Epithelial cell of esophagus (primary cell): Measurements from ENCODE around the gene UBE2D2.

ENCODE experiments used
- DNase-seq: peaks from one replicate; pipeline ENCODE4 v3.0.0; 2010; ENCODE audit warnings: low read depth
- H3K4me3 ChIP-seq: 2 replicates; pipeline ENCODE4 v1.5.1; 2011; ENCODE audit warnings: mild to moderate bottlenecking, low read length, control low read depth
- CTCF ChIP-seq: IDR thresholded peaks from 2 replicates; pipeline ENCODE4 v1.5.1; 2011; ENCODE audit warnings: low read depth, mild to moderate bottlenecking, low read length, control low read depth, inconsistent platforms; ENCODE audit not compliant: insufficient read depth; ENCODE audit errors: missing control alignments

UBE2D2 gene

GRCh38 chr5:139634541-139634940 is 73.4 kb downstream of the UBE2D2 start:
- DNase-seq, result no peak
- TF ChIP-seq CTCF, result no peak
- no peak overlapping the region for H3K4me3 ChIP-seq

DNA sequence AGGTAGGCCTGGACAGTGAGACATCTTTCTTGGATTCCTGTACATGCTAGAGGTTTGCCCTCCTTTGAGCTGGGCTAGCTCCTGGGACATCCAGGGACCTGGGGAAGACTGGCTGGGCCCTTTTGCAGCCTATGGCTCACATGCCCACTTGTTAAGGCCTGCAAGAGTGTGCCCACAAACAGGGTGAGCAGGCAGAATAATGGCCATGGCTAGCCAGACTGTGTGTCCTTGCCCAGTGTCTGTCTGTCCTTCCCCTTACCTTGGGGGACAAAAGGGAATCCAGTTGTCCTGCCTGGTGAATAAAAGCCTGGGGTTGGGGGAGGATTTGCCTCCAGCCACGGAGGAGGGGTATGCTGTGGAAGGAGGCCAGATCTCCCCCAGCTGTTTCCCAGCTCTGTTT is 74.1 kb downstream of the UBE2D2 start:
- TF ChIP-seq CTCF, result no peak
- H3K4me3 ChIP-seq, result no peak overlapping the region
- DNase-seq, result no peak

DNA sequence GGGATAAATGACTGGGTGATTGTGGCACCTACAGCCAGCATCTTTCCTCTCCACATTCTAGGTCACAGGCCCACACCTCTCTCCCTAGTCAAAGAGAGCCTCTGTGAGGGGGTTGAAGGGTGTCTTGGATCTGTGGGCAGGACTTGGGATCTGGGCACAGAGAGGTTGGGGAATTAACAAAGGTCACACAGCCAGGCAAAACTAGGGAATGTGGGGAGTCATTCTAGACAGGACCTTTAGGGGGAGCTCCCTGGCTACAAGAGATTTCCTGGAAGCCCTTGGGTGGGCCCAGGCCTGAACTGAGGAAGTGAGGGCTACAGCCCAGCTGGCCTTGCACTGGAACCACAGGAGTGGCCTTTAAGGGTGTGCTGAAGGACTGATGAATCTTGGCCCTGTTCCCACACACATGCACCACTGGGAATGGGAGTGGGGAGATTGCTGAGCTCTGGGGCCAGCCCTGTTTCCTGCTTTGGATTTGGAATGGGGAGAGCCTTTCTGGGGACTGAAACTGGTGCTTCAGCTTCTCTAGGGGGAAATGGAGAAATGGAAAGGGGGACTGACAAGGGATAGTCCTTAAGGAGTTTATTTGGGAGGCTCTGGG is 74.6 kb downstream of the UBE2D2 start:
- peak; percentile 57 for DNase-seq
- no peak overlapping the region for H3K4me3 ChIP-seq
- peak; percentile 56 for TF ChIP-seq CTCF

GRCh38 chr5:139636207-139636792 is 75.2 kb downstream of the UBE2D2 start:
- no peak for TF ChIP-seq CTCF
- no peak overlapping the region for H3K4me3 ChIP-seq

GRCh38 chr5:139636975-139637408 is 75.9 kb downstream of the UBE2D2 start:
- peak; percentile 66 for DNase-seq
- no peak for TF ChIP-seq CTCF
- no peak overlapping the region for H3K4me3 ChIP-seq

More at GRCh38 chr5:139636207-139636792, 75.2 kb downstream of the UBE2D2 start:
- peak; percentile 66 for DNase-seq

GRCh38 chr5:139637438-139638089 is 76.4 kb downstream of the UBE2D2 start:
- peak; percentile 52 for DNase-seq
- H3K4me3 ChIP-seq, result no peak overlapping the region

More at GRCh38 chr5:139637438-139638089, 76.4 kb downstream of the UBE2D2 start:
- no peak for TF ChIP-seq CTCF
